HPDE6-E6E7 (cell line): ENCODE data around the gene GSTM3.

Experiments used
- DNase-seq: peaks from one replicate; pipeline ENCODE4 v3.0.0; 2011; ENCODE audit warnings: missing footprints; ENCODE audit errors: extremely low spot score

The GSTM3 gene

GRCh38 chr1:109740615-109741373 is at the start of gene GSTM3:
Gene GSTM3 (minus strand): TSS chr1:109741038. CDS start chr1:109740287, 751 bp downstream.
- no peak for DNase-seq

DNA sequence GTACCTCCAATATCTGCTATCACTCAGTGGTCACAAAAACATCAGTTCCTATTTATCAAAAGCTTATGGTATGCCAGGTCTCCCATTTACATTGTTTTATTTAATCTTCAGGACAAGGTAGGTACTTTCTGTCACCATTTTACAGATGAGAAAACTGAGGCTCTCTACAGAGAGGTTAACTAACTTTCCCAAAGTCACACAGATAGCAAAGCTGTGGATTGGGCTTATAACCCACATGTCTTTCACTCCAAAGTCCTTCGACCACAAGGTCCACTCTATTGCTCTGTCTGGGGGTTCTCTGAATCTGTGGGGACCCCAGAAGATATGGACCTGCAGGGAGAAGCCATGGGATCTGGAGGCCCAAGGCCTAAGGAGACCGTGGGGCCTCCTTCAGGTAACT is 49.5 kb upstream of the GSTM3 start:
- no peak for DNase-seq

DNA sequence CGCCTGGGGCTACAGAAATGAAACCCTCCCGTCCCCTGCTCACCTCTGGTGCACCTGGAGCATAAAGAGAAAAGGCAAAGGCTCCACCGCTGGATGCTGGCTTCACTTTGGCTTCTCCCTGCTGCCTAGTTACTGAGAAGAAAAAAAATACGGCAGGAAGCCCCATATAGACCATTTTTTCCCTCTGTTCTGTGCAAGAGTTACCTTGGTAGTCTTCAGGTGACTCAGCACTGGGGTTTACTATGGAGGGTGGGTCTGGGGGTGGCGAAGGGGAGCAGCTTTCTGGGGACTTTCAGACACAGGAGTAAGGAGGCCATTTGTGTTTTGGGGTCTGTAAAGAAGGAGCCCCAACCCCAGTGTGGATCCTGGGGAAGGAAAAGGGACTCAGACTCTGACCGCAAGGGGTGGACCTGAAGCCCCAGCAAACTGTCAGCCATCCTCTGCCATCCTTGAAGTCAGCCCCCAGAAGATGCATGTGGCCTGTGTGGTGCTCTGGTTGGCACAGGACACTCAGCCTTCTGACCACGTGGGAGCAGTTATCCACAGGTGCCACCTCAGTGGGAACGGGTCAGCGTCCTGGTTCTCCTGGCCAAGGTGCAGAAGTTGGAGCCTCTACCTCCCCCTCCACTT is 48.8 kb upstream of the GSTM3 start:
- no peak for DNase-seq

- DNase-seq: no peak
Observed at GRCh38 chr1:109788695-109789521, 48.1 kb upstream of the GSTM3 start.

GRCh38 chr1:109787845-109788601 is 47.2 kb upstream of the GSTM3 start:
- DNase-seq: no peak

DNA sequence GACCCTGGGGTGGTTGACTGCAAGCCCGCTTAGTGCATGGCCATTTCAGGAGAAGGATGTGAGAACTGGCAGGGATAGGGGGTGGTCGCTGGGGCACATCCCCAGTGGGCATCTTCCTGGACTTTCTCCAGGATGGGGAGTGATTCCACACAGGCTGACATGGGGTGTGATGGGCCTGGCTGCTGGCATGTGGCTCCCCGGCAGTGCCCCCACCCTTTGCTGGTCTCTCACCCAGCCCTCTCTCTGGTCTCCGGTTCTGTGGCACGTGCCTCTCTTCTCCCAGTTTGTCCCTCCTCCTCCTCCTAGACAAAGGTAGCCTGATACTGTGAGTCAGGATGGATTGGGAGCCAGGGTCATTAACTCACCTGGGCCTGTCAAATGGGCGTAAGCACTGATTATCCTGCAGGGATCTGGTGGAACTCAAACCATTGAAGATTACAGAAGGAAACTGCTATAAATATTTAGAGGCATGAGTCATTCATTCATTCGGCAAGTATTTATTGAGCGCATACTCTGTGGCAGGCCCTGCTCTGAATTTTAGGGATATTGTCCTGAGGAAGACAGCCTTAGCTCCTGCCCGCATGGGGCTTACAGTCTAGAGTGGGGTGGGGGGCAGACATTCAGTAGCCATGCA is 46.5 kb upstream of the GSTM3 start:
- DNase-seq: no peak

DNA sequence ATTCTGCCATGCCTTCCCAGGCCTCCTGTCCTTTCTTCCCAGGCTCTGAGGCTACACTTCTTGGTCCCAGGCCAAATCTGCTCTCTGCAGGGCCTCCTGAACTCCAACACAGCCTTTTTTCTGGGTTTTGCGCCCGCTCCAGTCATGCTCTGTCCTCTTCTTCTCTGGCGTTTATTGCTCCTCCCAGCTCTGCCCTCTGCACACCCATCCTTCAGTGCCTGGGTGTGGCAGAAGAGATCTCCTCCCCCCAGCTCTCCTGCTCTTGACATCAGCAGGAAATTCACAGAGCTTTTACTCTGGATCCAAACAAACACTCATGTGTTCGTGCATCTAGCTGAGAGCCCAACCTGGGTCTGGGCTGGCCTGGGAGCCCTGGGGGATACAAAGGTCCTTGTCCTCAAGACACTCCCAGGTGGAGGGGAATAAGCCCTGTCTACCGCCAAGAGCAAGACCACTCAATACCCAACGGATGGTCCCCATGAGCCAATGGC is 45.7 kb upstream of the GSTM3 start:
- DNase-seq: no peak

GRCh38 chr1:109786112-109786480 is 45.3 kb upstream of the GSTM3 start:
- no peak for DNase-seq

DNA sequence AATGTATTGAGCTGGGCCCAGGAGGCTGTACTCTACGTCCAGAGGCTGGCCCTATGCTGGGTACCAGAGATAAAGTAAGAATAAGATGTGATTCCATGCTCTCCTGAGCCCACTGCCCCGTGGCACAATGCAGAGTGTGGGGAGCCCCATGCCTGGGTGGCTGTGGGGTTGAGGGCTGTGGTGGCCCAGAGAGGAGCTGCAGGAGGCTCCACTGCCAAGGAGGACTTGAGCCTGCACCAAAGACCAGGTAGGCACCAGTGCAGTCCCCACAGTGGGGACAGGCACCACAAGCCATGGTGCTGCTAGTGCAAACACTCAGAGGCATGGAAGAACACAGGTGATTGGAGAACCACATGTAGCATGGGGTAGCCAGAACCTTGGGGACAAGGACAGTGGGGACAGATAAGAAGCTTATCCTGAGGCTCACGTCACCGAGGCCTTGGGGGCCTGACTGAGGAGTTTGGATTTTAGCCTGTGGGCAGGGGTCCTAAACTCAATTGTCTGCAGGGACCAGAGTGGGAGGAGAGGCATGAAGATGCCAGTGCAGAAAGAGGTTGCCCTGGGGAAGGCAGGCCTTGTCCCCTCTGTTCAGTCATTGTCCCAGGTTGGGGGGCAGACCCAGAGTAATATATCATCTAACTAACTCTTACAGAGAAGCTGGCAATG is 44.7 kb upstream of the GSTM3 start:
- no peak for DNase-seq

DNA sequence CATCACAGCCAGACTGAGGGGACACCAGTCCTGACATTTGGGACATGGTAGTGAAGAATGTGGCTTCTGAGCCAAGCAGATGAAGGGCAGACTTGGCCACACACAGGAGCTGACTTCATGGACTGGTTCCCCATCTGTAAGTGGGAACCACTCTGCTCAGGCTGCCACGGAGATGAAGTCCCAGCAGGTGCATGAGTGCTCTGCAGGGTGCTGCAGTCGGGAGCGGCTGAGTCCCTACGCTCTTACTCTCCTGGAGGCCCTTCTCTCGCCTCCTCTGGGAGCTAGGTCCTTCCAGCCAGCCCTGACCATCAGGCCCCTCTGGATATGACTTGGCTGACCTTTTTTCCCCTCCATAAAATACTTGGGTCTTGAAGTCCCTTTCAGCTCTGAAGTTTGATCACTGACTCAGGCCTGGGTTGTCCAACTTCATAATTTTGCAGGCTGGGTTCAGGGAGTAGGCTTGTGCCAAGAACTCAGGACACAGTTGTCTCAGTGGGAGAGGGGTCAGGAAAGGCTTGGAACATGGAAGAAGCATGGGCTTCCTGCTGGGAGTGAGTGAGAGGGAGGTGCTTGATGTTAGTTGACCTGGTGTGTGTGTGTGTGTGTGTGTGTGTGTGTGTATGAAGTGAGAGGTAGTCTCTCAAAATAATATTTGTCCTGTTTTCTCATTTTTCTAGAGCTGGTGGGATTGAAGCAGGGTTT is 43.9 kb upstream of the GSTM3 start:
- DNase-seq: no peak

- peak; percentile 90 for DNase-seq
Observed at GRCh38 chr1:109783436-109783835, 42.6 kb upstream of the GSTM3 start.

DNA sequence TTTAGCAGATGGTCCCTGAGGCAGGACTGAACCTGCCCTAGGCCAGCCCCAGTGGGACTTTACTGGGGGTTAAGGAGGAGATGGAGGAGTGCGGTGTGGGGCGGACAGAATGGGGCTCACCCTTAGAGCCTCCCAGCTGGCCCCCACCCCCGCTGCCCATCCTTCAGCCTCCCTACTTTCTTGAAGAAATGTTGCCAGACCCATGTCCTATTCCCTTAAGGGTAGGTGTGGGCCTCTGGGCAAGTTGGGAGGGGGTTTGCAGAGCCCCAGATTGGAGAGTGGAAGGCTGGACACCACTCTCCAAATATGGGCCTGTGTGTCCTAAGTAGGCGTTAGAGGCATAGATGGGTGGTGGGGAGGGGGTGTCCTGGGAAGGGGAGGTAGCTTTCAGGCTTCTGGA is 42.1 kb upstream of the GSTM3 start:
- no peak for DNase-seq

DNA sequence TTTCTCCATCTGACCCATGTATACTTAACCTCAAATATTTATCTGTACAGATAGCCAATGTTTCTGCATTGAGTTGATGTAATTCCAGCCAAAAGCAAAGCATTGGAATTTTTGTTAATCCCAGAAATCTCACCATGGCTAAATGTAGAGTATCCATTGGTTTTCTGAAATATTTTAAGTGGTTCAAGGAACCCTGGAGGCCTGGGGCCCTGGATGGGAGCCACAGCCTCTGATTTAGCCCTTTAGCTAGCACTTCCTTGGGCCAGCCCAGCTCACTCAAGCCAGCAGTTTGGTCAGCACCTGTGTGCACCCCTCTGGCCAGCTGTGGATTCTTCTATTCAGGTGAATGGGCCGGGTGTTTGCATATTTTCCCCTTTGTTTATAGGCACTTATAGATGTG is 41.7 kb upstream of the GSTM3 start:
- no peak for DNase-seq

GRCh38 chr1:109781806-109782205 is 41.0 kb upstream of the GSTM3 start:
- no peak for DNase-seq

DNA sequence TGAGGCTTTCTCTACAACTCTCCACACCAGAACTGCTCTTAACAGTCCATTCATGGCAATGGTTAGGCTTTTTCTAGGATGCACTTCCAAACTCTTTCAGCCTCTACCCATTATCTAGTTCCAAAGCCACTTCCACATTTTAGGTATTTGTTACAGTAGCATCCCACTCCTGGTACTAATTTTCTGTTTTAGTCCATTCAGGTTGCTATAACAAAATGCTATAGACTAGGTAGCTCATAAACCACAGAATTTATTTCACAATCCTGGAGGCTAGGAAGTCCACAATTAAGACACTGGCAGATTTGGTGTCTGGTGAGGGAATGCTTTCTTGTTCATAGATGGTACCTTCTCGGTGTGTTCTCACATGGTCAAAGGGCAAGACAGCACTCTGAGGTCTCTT is 40.1 kb upstream of the GSTM3 start:
- DNase-seq: no peak

DNA sequence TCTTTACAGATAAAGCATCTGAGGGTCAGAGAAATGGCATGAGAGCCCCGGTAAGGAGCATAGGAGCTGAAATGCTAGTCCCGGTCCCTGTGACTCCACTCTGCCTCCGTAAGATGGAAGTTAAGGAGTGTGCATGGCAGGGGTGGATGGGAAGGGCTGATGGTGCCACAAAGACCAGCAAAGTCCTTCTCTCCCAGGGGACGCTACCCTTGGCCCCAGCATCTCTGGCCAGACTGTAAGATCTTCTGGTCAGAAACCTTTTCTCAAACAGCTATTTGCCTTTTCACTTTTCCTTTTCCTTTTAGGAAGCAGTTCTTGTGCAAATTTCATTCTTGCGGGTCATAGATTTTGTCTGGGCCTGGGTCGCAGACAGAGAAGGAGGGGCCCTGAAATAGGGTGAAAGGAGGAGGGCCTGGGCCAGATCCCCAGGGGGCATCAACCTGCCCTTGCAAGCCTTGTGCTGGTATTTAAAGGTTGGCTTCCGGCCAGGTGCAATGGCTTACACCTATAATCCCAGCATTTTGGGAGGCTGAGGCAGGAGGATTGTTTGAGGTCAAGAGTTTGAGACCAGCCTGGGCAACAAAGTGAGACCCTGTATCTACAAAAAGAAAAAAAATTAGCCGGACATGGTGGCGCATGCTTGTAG is 37.3 kb upstream of the GSTM3 start:
- no peak for DNase-seq

- DNase-seq: no peak
Observed at GRCh38 chr1:109777436-109777835, 36.6 kb upstream of the GSTM3 start.

GRCh38 chr1:109776911-109777310 is 36.1 kb upstream of the GSTM3 start:
- peak; percentile 70 for DNase-seq

DNA sequence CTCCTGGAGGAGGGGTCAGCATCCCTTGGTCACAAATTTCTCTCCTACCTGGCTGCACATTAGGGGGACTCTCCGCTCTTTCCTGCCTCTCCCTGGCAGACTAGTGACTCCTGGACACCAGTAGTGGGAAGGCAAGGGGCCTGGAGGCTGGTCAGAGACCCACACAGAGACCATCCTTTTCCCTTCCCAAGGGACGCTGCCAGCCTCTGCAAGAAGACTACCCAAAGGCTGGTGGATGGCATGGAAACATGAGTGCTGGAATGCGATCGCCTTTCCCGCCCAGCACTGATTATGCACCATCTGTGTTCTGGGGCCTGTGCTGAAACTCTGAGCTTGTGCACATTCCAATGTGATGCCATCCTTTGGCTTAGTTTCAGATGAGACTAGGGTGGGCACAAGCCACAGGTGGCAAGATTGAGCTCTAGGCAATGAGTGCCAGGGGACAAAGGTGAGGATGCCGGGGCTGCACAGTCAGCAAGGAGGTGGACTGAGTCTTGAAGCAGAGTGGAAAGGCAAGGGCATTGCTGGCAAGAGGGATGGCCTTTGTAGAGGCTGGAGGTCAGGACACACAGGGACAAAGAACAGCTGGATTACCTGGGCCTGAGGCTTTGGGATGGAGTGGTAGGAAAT is 35.5 kb upstream of the GSTM3 start:
- no peak for DNase-seq
